Panc1 (cell line): ENCODE data around the gene COL5A2. TPM values are rescaled to one million over a fixed set of nuclear protein-coding genes. Genes with fewer than 3 reads are reported as not detected.
A peak's percentile ranks its signal among the peaks of the same experiment; 100 is the strongest.

Source experiments
- ATAC-seq: fragments of 200-7000 bp; cut with Tn5 transposase; 2 replicates; pipeline ENCODE4 v1.9.1; 2020; ENCODE audit warnings: mild to moderate bottlenecking, moderate library complexity
- BruUV-seq: library from RNA; stranded (reverse); fragments of 400-500 nt; replicated peaks from 2 replicates; lab custom pipeline; 2021; lab: Mats Ljungman, UMichigan
- CTCF ChIA-PET: fragments of 300-600 bp; sonication (Branson Sonifier 250); formaldehyde crosslinking; loops from one replicate; lab custom pipeline; 2022; ENCODE audit warnings: antibody characterized with exemption; lab: Charles Lee
- POLR2A ChIA-PET: fragments of 300-600 bp; sonication (Branson Sonifier 250); formaldehyde crosslinking; loops from one replicate; lab custom pipeline; 2022; ENCODE audit warnings: antibody characterized with exemption; lab: Charles Lee
- DNase-seq: peaks from one replicate; pipeline ENCODE4 v3.0.0-alpha.2; 2010; ENCODE audit warnings: low read depth, low spot score
- H3K27ac ChIP-seq: 2 replicates; pipeline ENCODE4 v1.5.1; 2011; ENCODE audit warnings: mild to moderate bottlenecking, low read length, inconsistent platforms
- H3K27me3 ChIP-seq: fragments of 200-500 bp; sonication (Bioruptor generic); 2 replicates; pipeline ENCODE4 v1.6.0; 2014; ENCODE audit warnings: low read length, inconsistent platforms; ENCODE audit not compliant: control insufficient read depth, insufficient read depth
- H3K36me3 ChIP-seq: fragments of 200-500 bp; sonication (Bioruptor generic); 2 replicates; pipeline ENCODE4 v1.5.1; 2014; ENCODE audit warnings: inconsistent platforms, mild to moderate bottlenecking, low read length, moderate library complexity; ENCODE audit not compliant: control insufficient read depth, insufficient read depth
- H3K4me1 ChIP-seq: 2 replicates; pipeline ENCODE4 v1.5.1; 2011; ENCODE audit warnings: inconsistent platforms, mild to moderate bottlenecking, low read length, moderate library complexity; ENCODE audit not compliant: control insufficient read depth, insufficient read depth
- H3K4me3 ChIP-seq, 2 experiments: 2 replicates each; pipeline ENCODE4 v1.5.1; 2011 to 2012; ENCODE audit warnings: low read depth in 2 of 2, low read length in 2 of 2, mild to moderate bottlenecking in 2 of 2, inconsistent platforms in 1 of 2, moderate library complexity in 1 of 2
- H3K9me3 ChIP-seq: fragments of 200-500 bp; sonication (Bioruptor generic); 2 replicates; pipeline ENCODE4 v1.5.1; 2014; ENCODE audit warnings: low read depth, mild to moderate bottlenecking, inconsistent platforms, low read length, moderate library complexity; ENCODE audit not compliant: control insufficient read depth, insufficient read depth
- CTCF ChIP-seq: fragments of 450-650 bp; IDR thresholded peaks from 2 replicates; pipeline ENCODE4 v1.5.1; 2017; ENCODE audit warnings: mild to moderate bottlenecking
- POLR2AphosphoS5 ChIP-seq: IDR thresholded peaks from 2 replicates; pipeline ENCODE4 v1.6.1; 2012; ENCODE audit warnings: mild to moderate bottlenecking, low read depth, low read length, moderate library complexity
- SIN3A ChIP-seq: IDR thresholded peaks from 2 replicates; pipeline ENCODE4 v1.6.1; 2012; ENCODE audit warnings: low read depth, mild to moderate bottlenecking, low read length, moderate library complexity, borderline replicate concordance; ENCODE audit not compliant: insufficient read depth
- TCF7L2 ChIP-seq: IDR thresholded peaks from 2 replicates; pipeline ENCODE4 v1.6.1; 2011; ENCODE audit warnings: mild to moderate bottlenecking, low read depth, low read length, inconsistent platforms
- in situ Hi-C: cut with HindIII; loops from 2 replicates; pipeline ENCODE4 v1.10.0; 2016; ENCODE audit warnings: low sequenced_read_pairs, low pct_unique_long_range_greater_than_20kb
- intact Hi-C: fragments of 100-400 bp; cut with micrococcal nuclease; formaldehyde crosslinking; loops from one replicate; pipeline ENCODE4 v1.10.0; 2022; ENCODE audit not compliant: unreplicated experiment
- total RNA-seq: library from RNA; stranded (reverse); gene quantifications from one replicate; pipeline ENCODE4 v1.2.1, GENCODE V29; 2021; ENCODE audit not compliant: unreplicated experiment
- TF ChIP-seq, protein P1 (sequence below), 2 experiments: IDR thresholded peaks; 2 replicates each; pipeline ENCODE4 v1.6.1; 2011 to 2012; ENCODE audit warnings: low read depth in 2 of 2, control low read depth in 1 of 2, low read length in 1 of 2, mild to moderate bottlenecking in 1 of 2, moderate library complexity in 1 of 2; ENCODE audit not compliant: insufficient read depth in 1 of 2

Gene COL5A2
- total RNA-seq, 1 experiment from 2014 or later, result 144 TPM

DNA sequence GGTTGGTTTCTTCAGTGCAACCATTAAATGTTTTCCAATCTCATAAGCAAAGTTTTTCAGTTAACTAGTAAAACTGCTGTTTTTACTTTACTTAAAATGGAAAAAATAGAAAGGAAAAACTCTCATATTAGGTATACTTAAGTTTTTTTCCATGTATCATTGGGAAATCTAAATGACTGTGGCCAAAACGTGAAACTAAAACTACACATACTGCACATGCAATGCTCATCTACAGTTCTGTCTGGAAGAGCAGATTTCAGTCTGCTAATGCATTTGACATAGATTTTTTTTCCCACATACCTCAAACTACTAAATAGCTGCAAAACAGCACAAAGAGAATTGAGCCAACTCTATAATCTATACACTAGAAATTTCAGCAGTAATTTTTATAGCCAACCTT is 62.6 kb downstream of the COL5A2 start:
- CTCF ChIA-PET, result no interaction called here
- Histone ChIP-seq H3K36me3 (no peaks in the 10 kb centered on the region; the same call in 1 of the 2 replicates), H3K4me3 (no peak overlapping the region), H3K27ac (peak overlapping the region; percentile 80), H3K27me3 (no peaks in the 10 kb centered on the region), H3K9me3 (no peaks in the 10 kb centered on the region), H3K4me1 (peaks cover 30% of the 10 kb centered on the region; the same call in 1 of the 2 replicates)
- no peak for TF ChIP-seq POLR2AphosphoS5
- no peak for TF ChIP-seq TCF7L2
- no peak for TF ChIP-seq CTCF
- no peak for TF ChIP-seq SIN3A
- TF ChIP-seq, protein P1, sequence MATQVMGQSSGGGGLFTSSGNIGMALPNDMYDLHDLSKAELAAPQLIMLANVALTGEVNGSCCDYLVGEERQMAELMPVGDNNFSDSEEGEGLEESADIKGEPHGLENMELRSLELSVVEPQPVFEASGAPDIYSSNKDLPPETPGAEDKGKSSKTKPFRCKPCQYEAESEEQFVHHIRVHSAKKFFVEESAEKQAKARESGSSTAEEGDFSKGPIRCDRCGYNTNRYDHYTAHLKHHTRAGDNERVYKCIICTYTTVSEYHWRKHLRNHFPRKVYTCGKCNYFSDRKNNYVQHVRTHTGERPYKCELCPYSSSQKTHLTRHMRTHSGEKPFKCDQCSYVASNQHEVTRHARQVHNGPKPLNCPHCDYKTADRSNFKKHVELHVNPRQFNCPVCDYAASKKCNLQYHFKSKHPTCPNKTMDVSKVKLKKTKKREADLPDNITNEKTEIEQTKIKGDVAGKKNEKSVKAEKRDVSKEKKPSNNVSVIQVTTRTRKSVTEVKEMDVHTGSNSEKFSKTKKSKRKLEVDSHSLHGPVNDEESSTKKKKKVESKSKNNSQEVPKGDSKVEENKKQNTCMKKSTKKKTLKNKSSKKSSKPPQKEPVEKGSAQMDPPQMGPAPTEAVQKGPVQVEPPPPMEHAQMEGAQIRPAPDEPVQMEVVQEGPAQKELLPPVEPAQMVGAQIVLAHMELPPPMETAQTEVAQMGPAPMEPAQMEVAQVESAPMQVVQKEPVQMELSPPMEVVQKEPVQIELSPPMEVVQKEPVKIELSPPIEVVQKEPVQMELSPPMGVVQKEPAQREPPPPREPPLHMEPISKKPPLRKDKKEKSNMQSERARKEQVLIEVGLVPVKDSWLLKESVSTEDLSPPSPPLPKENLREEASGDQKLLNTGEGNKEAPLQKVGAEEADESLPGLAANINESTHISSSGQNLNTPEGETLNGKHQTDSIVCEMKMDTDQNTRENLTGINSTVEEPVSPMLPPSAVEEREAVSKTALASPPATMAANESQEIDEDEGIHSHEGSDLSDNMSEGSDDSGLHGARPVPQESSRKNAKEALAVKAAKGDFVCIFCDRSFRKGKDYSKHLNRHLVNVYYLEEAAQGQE (IDR thresholded peaks at IDR 0.05; ENCODE audit: insufficient read depth in 1 of 2, low read depth in 2 of 2, low read length in 1 of 2), result no peak
- POLR2A ChIA-PET, result no interaction called here
- intact Hi-C loops, result no loop called here
- ATAC-seq, result no peak
- BruUV-seq, result no TSS peak
- in situ Hi-C loops, result no loop called here
- no peak for DNase-seq

DNA sequence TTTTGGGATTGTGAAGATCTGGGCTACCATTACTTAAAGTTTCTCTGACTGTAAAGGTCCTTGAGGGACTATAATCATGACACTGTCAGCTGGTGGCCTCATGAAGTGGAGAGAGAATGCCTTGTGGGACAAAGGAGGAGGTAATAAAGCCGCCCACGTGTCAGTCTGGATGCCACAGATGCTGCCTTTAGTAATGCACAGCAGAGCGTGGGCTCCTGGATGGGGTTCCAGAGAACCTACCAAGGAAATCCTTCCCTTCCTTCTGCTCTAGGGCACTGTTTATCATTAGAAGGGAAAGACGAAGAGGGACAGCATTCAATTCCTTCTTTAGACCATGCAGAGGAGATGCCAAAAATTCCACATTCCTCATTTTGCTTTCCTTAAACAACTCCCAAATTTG is 63.5 kb downstream of the COL5A2 start:
- BruUV-seq, result no TSS peak
- Histone ChIP-seq H3K4me1 (peaks cover 30% of the 10 kb centered on the region; the same call in 1 of the 2 replicates), H3K27me3 (no peaks in the 10 kb centered on the region), H3K36me3 (no peaks in the 10 kb centered on the region; the same call in 1 of the 2 replicates), H3K27ac (peak overlapping the region; percentile 80), H3K4me3 (no peak overlapping the region), H3K9me3 (no peaks in the 10 kb centered on the region)
- DNase-seq, result no peak
- intact Hi-C loops, result no loop called here
- peak; percentile 65 for ATAC-seq
- TF ChIP-seq, protein P1 (IDR thresholded peaks at IDR 0.05; ENCODE audit: insufficient read depth in 1 of 2, low read depth in 2 of 2, low read length in 1 of 2), result no peak
- no peak for TF ChIP-seq CTCF
- no peak for TF ChIP-seq TCF7L2
- TF ChIP-seq POLR2AphosphoS5, result no peak
- no peak for TF ChIP-seq SIN3A
- ChIA-PET POLR2A (no interaction called here), CTCF (no interaction called here)
- in situ Hi-C loops, result no loop called here
